Stimulated activated CD4-positive, alpha-beta T cell treated with anti-CD3 and anti-CD28 coated beads, Interleukin-1b, Interleukin-23, amount 100 ng/mL, for 24 hours (primary cell): Measurements from ENCODE around the gene PRPS1L1.
A peak's percentile ranks its signal among the peaks of the same experiment; 100 is the strongest.

ENCODE experiments used
- DNase-seq, 4 experiments: peaks; one replicate each; pipeline ENCODE4 v3.0.0-alpha.2; 2020; ENCODE audit warnings: low read depth in 4 of 4, low spot score in 1 of 4

Gene PRPS1L1

GRCh38 chr7:18027628-18028027 lies at the start of gene PRPS1L1:
TSS of gene PRPS1L1 (minus strand) at chr7:18027846.
- DNase-seq, result no peak

GRCh38 chr7:18076461-18076860 lies 48.8 kb upstream of the PRPS1L1 start:
- DNase-seq, result no peak

GRCh38 chr7:18068745-18069144 lies 41.1 kb upstream of the PRPS1L1 start:
- no peak for DNase-seq

GRCh38 chr7:18064242-18064838 lies 36.7 kb upstream of the PRPS1L1 start:
- DNase-seq, result peak in 1 of 4 experiments; percentile 7

GRCh38 chr7:18063149-18063901 lies 35.7 kb upstream of the PRPS1L1 start:
- no peak for DNase-seq

- no peak for DNase-seq
These were observed 31.5 kb upstream of the PRPS1L1 start for GRCh38 chr7:18059171-18059570.

- no peak for DNase-seq
These were observed 26.3 kb upstream of the PRPS1L1 start for GRCh38 chr7:18053941-18054340.

- DNase-seq, result no peak
These were observed 25.7 kb upstream of the PRPS1L1 start for GRCh38 chr7:18053177-18053928.

- no peak for DNase-seq
These were observed 21.6 kb upstream of the PRPS1L1 start for GRCh38 chr7:18049262-18049661.

GRCh38 chr7:18046601-18047000 lies 19.0 kb upstream of the PRPS1L1 start:
- no peak for DNase-seq

- DNase-seq, result no peak
These were observed 17.5 kb upstream of the PRPS1L1 start for GRCh38 chr7:18045171-18045570.

- no peak for DNase-seq
These were observed 13.5 kb upstream of the PRPS1L1 start for GRCh38 chr7:18041191-18041590.

- DNase-seq, result no peak
These were observed 12.6 kb upstream of the PRPS1L1 start for GRCh38 chr7:18040196-18040595.

- no peak for DNase-seq
These were observed 10.7 kb upstream of the PRPS1L1 start for GRCh38 chr7:18038382-18038781.

GRCh38 chr7:18037609-18038008 lies 10.0 kb upstream of the PRPS1L1 start:
- no peak for DNase-seq

- DNase-seq, result no peak
These were observed 9.1 kb upstream of the PRPS1L1 start for GRCh38 chr7:18036783-18037182.

- no peak for DNase-seq
These were observed 3.1 kb upstream of the PRPS1L1 start for GRCh38 chr7:18030758-18031157.

- no peak for DNase-seq
These were observed 7.4 kb downstream of the PRPS1L1 start for GRCh38 chr7:18020138-18020715.

- DNase-seq, result no peak
These were observed 8.1 kb downstream of the PRPS1L1 start for GRCh38 chr7:18019555-18019954.

GRCh38 chr7:18018296-18019215 lies 9.1 kb downstream of the PRPS1L1 start:
- no peak for DNase-seq
